ENCODE data around the gene ZFR2.

GRCh38 chr19:3767050-3767449 is 101.8 kb downstream of the ZFR2 start:
- TF ChIP-seq CTCF (IDR thresholded peaks at IDR 0.05 in 4 of 5, conservative IDR thresholded peaks at IDR 0.05 in 1 of 5) (no peak), POLR2A (IDR thresholded peaks at IDR 0.05) (no peak)
